Middle frontal gyrus (tissue), 1 donor: ENCODE results near the gene BANF1.
"Not testable (repeated sequence)": the region's sequence is repeated elsewhere in the genome, so short reads cannot be mapped to it uniquely, and the experiment has no call there.

Experiments
- DNase-seq: peaks from one replicate; pipeline ENCODE4 v3.0.0-alpha.2; 2015; ENCODE audit warnings: low spot score; ENCODE audit errors: extremely low spot score

Gene BANF1

DNA sequence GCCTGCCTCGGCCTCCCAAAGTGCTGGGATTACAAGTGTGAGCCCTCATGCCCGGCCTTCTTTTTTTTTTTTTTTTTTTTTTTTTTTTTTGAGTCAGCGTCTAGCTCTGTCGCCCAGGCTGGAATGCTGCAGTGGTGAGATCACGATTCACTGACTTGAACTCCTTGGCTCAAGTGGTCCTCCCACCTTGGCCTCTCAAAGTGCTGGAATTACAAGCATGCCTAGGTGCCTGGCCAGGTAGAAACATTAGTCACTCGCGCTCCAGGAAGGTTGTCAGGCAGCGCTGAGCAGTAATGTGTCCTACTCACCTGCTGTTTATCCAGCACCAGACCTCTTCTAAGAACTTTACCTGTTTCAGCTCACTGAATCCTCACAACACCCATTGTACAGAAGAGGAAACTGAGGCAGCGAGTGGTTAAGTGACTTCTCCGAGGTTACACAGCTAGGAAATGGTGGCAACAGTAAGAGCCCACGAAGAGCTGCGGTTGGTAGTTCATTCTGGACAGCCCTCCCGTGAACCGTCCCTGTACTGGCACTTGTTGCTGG, 9.0 kb downstream of the BANF1 start:
- no peak for DNase-seq

DNA sequence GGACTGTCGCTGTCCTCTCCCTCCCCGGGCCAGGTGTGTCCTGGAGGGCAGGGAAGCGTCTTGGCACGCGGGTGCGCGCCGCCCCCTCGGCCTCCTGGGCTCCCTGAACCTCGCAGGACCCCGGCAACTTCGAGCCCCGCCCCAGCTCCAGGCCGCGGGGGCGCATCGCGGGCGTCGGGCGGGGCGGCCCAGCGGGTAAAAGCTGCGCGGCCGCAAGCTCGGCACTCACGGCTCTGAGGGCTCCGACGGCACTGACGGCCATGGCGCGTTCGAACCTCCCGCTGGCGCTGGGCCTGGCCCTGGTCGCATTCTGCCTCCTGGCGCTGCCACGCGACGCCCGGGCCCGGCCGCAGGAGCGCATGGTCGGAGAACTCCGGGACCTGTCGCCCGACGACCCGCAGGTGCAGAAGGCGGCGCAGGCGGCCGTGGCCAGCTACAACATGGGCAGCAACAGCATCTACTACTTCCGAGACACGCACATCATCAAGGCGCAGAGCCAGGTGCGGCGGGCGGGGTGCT, 9.5 kb downstream of the BANF1 start, which contains the start of gene CST6:
Gene CST6 (plus strand): TSS at position 224 of the 519 bp plus-strand sequence. CDS start 37 bp downstream, at position 261.
- no peak for DNase-seq

DNA sequence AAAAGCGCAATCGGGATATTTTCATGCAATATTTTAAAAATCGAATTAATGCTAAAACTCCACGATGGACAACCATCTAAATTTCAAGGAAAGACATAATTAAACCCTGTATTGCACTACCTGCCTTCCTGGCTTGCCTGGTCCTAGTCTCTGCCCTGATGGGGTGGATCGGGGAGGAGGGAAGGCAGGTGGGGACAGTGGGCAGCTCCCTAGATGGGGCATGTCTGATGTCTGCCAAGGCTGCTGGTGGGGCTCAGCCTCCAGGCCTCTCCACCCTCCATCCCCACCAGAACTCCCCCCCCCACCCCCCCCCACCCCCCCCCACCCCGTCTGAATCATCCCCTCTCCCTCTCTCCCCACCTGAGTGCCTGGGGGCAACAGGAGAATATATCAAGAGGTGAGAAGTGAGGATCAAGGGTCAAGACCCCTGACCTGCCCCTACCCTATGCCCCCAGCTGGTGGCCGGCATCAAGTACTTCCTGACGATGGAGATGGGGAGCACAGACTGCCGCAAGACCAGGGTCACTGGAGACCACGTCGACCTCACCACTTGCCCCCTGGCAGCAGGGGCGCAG, 10.2 kb downstream of the BANF1 start:
- no peak for DNase-seq

DNA sequence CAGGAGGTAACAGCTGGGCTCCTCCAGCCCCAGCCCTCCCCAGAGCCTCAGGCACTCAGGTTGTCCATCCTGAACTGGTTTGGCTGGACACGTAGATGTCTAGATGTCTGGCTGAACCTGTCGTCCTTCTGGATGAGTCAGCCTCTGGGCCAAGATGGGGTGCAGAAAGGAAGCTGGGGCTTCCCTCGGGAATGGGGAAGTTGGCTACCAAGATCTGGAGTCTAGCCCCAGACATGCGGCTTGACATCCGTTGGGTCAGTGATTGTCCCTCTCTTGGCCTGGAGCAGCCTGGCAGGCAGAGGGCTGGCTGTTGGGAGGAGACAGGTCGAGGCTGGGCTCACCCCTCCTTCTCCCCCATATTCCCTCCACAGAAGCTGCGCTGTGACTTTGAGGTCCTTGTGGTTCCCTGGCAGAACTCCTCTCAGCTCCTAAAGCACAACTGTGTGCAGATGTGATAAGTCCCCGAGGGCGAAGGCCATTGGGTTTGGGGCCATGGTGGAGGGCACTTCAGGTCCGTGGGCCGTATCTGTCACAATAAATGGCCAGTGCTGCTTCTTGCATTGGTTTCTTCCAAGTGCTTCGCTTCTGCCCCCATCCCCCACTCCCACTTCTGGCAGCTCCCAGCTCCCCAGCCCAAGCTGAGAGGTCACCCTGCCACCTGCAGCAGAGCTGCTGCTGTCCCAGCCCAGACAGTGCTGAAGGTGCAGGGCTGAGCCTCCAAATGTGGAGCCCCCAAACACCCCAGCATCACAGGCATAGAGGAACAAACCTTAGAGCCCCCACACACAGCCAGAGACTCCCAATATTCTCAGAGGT, 10.9 kb downstream of the BANF1 start:
- no peak for DNase-seq

DNA sequence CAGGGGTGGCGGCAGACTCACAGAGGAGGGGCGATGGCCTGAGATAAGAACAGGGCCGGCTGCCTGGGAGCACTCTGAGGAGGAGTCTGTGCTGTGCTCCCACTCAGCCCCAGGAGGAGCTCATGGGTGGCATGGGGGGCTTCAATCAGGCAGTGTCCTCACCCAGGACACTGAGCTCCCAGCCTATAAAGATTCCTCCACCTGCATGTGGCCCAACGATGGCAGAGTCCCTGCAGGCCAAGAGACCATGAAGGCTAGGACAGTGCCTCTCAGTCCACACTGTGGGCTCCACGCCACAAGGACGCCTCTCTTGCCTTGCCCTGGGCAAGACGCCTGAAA, 11.4 kb downstream of the BANF1 start:
- no peak for DNase-seq

DNA sequence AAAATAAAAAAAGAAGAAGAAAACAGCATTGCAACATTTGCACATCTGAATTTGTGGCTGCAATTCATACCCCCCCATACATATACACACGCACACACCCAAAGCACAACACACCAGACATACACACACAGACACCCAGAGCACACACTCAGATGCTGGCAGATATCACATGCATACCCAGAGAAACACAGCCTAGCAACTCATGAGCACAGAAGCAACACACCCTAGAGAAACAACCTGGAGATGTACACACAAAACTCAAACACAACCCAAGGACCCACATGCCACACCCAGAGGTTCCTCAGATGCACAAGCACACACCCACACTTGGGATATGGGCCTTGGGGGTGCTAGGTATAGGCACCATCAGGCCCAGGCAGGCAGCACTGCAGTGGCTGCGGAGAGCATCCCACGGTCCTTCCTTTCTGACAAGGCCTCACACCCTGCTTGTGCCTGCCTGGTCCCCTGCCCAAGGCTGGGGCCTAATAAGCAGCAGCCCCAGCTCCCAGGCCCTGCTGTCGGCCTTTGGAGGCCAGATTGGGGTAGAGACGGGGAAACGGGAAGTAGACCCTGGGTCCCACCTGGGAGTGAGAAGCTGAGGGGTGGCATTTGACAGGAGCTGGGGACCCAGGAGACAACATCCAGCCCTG, 12.6 kb downstream of the BANF1 start:
- no peak for DNase-seq

DNA sequence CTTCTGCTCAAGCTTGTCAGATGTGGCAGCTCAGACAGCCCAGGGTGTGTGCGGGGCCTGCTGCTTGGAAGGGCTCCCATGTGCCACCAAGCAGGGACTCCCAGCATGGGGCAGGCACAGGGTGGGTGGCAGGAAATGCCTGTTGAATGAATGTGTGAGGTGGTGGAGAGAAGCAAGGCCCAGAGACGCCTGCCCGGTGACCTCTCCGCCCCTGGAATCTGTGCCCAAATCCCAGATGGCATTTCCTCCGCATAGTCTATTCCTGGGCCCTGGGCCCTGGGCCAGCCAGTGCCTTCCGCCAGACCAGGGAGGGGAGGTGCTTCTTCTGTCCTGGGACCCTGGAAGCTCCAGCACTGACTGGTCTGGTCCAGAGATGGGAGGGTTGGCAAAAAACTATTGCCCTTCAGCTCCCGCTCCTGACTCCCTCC, 13.2 kb downstream of the BANF1 start:
- no peak for DNase-seq

DNA sequence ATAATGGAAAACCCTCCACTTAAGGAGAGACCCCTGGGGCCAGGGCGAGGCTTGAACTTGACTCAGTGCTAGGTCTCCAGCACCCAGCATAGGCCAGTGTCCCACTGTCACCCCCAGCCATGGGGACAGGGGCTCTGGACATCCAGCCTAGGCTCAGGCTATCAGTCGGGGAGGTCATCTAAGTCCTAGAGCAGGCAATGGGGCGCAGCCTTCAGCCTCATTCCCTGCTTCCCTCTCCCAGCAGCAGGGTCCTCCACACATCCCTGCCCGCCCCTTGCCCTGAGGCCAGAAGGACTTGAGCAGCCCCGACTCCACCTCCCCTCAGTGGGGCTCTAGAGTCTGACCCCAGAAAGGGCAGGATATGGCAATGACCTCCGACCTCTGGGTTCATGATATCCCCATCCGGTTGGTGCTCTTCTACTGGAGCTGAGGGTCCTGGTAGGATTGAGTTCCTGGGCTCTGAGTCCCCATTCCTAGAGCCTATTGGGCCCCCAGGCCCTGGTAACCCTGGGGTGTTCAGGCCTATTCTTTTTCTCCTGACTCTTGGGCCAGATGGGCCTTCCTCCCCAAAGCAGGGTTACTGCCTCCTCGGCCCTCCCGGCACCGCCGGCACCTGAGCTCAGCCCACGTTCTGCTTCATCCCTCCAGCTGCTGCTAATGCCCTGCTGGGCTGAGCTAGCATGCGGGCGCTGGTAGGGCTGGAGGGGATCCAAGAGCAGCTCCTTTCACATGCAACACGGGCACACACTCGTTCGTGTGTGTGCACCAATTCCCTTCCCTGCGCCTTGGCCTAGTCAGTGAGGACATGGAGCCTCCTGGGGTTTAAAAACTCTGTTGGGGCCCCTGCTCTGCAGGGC, 13.9 kb downstream of the BANF1 start:
- no peak for DNase-seq

DNA sequence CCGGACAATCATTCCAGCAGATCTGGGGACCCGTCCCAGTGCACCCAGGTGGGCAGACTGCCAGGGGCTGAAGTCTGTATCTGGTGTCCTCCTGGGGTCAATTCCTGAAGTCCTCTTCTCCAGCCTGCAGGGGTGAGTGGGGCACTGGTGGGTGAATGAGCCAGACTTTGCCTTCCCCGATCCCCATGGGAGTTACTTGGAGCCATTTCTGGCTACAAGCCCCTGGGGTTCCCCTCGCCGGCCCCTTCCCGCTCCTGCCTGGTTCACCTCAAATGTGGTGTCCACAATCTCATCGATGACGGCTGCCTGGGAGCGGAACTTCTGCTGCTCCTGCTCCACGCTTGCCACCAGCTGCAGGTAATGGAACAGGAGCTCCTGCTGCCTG, 14.5 kb downstream of the BANF1 start:
- no peak for DNase-seq

DNA sequence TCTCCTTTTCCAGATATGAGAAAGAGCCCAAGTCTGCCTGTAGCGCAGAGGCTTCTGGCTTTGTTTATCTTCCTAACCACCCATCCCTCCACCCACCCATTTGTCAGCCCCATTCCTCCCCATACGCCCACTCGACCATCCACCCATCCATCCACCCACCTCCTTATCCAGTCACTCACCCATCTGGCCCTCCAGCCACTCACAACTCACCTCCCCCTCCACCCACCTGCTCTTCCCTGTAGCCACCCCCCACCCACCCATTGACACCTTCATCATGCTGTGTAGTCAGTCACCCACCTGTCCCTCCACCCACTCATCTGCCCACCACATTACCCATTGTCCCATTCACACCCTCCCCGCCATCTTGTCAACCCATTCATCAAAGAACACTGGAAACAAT, 15.0 kb downstream of the BANF1 start:
- DNase-seq, result no peak

DNA sequence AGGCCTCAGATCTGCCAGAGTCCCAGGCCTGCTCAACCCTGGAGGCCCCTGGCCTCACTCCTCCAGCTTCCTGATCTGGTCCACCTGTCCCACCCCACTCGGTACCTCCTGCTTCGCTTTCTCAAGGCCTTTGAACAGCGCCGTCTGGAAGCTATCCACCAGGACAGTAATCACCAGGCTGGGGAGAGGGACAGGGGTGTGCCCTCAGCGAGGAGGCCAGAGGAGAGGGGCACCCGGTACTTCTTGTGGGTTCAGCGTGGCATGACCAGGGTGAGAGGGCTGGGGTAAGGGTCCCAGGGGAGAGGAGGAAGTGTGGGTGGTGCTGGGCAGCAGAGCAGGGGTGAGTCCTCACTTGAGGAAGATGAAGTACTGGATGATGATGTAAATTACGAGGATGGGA, 17.9 kb downstream of the BANF1 start:
- no peak for DNase-seq

DNA sequence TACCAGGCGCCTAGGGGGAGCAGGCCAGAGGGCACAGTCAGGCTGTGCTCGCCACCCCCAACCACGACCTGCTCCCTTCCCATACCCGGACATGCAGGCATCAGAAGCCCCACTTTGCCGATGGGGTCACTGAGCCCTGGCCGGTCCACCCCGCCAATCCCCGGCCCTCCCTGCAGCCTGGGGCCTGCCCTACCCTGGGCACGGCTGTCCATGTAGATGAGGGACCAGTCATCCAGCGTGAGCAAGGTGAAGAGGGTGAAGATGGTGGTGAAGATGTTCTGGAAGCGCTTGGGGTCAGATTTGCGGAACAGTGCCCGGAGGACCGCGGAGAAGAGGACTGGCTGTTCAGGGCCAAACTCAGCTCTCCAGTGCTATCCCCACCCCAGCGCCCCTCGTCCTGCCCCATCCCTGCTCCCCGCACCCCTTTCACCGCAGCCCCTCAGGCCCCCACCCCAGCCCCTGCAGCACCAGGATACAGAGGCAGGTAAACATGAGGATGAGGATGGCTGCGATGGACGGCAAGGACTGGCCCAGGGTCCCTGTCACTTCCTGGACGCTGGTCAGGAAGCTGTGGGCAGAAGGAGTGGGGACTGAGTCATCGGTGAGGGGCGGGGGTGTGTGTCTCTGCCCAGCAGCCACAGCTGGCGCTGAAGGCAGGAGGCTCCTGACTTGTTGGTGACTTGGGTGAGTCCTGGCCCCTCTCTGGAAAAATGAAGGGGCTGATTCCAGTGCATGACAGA, 18.5 kb downstream of the BANF1 start:
- DNase-seq, result no peak

DNA sequence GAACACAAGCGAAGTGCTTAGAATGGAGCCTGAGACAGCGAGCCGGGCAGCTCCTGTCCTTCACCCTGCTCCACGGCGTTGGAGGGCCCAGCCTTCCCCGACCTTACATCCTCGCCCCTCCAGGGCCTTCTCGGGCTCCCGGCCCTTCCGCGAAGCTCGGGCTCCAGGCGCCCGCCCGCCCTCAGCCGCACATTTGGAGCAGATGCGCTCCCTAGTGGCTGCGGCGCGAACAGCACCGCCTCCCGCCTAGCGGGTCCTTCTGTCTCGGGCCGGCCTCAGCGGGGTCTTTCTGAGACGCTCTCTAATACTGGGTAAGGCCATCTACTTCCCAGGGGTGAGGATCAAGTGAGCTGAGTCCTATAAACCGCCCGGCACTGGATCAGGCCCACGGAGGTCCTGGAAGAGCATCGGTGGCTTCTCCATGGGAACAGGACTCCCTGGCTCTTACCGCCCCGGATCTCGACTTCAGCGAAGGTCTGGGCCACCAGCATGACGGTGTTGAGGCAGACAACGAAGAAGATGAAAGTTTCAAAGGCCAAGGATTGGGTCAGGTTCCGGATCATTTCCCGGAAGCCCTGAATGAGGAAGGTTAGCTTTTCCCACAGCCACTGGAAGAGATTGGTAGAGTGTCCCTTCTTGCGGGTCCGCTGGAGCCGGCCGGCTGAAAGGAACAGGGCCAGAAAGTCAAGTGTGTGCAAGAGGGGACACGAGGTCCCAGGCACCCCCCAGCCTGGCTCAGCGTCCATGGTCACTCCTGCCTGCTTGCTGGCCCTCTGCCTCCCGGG, 20.3 kb downstream of the BANF1 start:
- no peak for DNase-seq

DNA sequence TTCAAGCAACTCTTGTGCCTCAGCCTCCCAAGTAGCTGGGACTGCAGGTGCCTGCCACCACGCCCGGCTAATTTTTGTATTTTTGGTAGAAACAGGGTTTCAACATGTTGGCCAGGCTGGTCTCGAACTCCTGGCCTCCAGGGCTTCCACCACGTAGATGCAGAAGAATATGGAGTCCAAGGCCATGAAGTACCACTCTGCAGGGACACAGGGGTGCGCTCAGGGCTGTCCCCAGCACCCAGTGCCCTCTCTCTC, 20.8 kb downstream of the BANF1 start:
- not testable (repeated sequence) for DNase-seq

DNA sequence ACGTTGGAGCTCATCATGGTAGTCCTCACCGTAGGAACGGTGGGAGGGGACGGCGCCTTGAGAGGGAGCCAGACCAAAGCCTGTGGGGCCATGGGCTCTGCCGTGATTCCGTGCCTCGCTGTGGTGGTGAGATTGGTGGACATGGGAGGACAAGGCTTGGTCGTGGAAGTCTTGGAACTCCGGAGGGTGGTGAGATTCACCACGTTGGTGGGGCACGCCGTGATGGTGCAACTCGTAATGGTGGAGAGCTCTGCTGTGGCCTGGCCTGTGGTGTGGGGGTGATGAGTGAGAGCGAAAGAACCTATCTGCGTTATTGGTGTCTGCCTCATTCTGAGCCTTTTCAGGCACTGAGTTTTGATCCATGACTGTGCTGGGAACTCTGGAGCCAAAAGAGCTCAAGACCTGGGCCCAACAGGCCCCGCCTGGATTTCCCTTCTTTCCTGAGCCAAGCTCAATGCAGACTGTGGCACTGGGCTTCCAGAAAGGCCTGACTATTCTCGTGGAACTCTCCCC, 23.8 kb downstream of the BANF1 start, which contains the start of gene CATSPER1:
Gene CATSPER1 (minus strand): TSS at position 463 of the 513 bp plus-strand sequence. CDS start 100 bp downstream, at position 363.
- no peak for DNase-seq

DNA sequence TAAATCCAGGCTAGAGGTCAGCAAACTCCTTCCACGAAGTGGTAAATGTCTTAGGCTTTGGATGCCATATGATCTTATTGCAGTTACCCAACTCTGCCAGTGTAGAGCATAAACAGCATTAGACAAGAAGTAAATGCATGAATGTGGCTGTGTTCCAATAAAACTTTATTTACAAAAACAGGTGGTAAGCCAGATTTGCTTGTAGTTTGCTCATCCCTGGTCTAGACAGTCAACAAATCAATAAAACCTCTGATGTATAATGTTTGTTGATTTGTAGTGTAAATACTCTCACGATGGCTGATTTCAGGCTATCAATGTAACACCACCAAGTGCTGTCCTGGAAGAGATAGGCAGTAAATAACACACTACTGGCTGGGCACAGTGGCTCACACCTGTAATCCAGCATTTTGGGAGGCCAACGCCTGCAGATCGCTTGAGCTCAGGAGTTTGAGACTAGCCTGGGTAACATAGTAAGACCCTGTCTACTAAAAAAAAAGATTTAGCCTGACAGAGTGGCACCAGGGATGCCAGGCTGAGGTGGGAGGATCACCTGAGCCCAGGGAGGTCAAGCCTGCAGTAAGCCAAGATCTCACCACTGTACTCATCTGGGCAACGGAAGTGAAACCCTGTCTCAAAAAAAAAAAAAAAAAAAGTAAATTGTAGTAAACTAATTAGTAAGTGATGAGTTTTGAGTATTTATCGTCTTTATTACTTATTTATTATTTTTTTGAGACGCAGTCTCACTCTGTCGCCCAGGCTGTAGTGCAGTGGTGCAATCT, 30.8 kb downstream of the BANF1 start:
- DNase-seq, result no peak

DNA sequence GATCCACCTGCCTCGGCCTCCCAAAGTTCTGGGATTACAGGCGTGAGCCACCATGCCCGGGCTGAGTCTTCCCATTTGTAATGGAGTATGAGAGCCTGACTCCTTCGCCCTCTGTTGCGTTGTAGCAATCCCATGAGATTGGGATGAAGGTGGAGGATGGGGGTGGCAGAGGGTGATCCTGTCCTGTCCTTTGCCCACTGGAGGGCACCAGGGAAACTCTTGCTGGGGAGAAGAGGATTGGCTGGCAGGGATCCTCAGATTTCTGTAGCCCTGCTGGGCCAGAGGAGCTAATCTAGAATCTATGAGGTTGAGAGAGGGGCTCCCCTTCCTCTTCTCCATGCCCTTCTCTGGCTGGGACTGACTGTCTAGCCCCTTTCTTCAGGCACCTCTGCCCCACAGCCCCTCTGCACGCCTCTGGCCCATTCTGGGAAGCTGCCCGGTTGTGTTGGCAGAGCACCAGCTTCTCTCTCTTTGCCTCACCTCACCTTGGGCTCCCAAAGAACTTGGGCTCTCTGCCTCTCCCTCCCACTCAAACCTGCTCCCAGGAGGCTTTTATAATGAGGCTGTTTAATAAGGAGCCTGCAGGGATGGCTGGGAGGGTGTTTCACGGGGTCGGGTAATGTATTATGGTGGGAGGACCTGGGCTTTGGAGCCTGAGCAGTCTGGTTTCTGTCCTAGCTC, 33.5 kb downstream of the BANF1 start:
- no peak for DNase-seq

DNA sequence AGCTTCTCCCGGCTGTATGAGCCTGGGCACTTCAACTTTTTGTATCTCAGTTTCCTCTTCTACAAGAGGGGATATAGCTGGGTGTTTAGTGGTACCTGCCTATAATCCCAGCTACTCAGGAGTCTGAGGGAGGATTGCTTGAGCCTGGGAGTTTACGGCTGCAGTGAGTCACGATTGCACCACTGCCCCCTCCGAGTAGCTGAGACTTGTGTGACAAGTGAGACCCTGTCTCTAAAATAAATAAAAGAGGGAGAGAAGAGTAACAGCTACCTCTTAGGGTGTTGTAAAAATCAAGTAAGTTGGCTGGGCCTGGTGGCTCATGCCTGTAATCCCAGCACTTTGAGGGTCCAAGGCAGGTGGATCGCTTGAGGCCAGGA, 34.0 kb downstream of the BANF1 start:
- no peak for DNase-seq
